Body of pancreas (tissue), 4 donors: ENCODE results near the gene TENM4.

ENCODE experiments used
- POLR2A ChIP-seq, 3 donors: fragments of 450-650 bp; IDR thresholded peaks; one replicate each; pipeline ENCODE4 v1.6.1; 2016; ENCODE audit warnings: antibody characterized with exemption in 3 of 3, mild to moderate bottlenecking in 2 of 3
- TF ChIP-seq, protein P1 (sequence below), 7 experiments: fragments of 450-650 bp in 4 of 7; fragments of 200-600 bp in 3 of 7; sonication (generic) in 3 of 7; IDR thresholded peaks; one replicate each; pipeline ENCODE4 v1.5.1; 2016 to 2019; ENCODE audit warnings: antibody characterized with exemption in 7 of 7

DNA sequence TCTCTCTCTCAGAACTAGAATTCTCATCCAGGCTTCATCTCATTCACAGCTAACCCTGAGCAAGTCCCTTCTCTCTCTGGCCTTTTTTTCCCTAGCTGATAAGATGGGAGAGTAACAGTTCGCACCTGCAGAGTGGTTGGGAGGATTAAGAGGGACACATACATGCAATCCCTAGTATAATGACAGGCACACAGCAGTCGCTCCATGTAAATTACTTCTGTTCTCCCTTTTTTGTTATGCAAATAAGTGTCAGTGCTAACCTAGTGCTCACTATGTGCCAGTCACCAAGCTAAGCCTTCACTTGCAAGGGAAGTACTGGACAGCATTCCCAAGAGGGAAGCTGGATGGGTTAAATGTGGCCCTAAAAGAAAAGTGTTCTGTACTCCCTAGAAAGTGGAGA is 63.4 kb downstream of the TENM4 start:
- TF ChIP-seq, protein P1, sequence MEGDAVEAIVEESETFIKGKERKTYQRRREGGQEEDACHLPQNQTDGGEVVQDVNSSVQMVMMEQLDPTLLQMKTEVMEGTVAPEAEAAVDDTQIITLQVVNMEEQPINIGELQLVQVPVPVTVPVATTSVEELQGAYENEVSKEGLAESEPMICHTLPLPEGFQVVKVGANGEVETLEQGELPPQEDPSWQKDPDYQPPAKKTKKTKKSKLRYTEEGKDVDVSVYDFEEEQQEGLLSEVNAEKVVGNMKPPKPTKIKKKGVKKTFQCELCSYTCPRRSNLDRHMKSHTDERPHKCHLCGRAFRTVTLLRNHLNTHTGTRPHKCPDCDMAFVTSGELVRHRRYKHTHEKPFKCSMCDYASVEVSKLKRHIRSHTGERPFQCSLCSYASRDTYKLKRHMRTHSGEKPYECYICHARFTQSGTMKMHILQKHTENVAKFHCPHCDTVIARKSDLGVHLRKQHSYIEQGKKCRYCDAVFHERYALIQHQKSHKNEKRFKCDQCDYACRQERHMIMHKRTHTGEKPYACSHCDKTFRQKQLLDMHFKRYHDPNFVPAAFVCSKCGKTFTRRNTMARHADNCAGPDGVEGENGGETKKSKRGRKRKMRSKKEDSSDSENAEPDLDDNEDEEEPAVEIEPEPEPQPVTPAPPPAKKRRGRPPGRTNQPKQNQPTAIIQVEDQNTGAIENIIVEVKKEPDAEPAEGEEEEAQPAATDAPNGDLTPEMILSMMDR (IDR thresholded peaks at IDR 0.05): no peak
- no peak for TF ChIP-seq POLR2A (IDR thresholded peaks at IDR 0.05)
